ENCODE data around the gene PTPRD. TPM values are rescaled to one million over a fixed set of nuclear protein-coding genes. Genes with fewer than 3 reads are reported as not detected.
A peak's percentile ranks its signal among the peaks of the same experiment; 100 is the strongest.

The PTPRD gene
- total RNA-seq = 100 to 1,000 TPM in 1 of 2 donors, 10 to 100 TPM in 1; 19.6 to 101 TPM

GRCh38 chr9:10612641-10613398 lies at the start of gene PTPRD:
Gene PTPRD (minus strand): TSS chr9:10613002.
- Histone ChIP-seq H3K27ac (no peak within 1 kb of the TSS), H3K4me1 (ENCODE audit: control insufficient read depth in 1 of 2, low read depth in 2 of 2) (peaks cover 0 to 8% of the 10 kb centered on the region in 2 donors), H3K36me3 (no peaks in the 10 kb centered on the region), H3K4me3 (peak within 1 kb of the TSS; percentile 65), H3K27me3 (replicated peaks; ENCODE audit: insufficient read depth) (peaks cover 5% of the 10 kb centered on the region), H3K9me3 (no peaks in the 10 kb centered on the region)
- DNase-seq (ENCODE audit: low spot score) = no peak
- no peak for ATAC-seq (ENCODE audit: insufficient number of reproducible peaks, low FRiP score, low read depth)
- TF ChIP-seq, protein P1, sequence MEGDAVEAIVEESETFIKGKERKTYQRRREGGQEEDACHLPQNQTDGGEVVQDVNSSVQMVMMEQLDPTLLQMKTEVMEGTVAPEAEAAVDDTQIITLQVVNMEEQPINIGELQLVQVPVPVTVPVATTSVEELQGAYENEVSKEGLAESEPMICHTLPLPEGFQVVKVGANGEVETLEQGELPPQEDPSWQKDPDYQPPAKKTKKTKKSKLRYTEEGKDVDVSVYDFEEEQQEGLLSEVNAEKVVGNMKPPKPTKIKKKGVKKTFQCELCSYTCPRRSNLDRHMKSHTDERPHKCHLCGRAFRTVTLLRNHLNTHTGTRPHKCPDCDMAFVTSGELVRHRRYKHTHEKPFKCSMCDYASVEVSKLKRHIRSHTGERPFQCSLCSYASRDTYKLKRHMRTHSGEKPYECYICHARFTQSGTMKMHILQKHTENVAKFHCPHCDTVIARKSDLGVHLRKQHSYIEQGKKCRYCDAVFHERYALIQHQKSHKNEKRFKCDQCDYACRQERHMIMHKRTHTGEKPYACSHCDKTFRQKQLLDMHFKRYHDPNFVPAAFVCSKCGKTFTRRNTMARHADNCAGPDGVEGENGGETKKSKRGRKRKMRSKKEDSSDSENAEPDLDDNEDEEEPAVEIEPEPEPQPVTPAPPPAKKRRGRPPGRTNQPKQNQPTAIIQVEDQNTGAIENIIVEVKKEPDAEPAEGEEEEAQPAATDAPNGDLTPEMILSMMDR (IDR thresholded peaks at IDR 0.05) = no peak

DNA sequence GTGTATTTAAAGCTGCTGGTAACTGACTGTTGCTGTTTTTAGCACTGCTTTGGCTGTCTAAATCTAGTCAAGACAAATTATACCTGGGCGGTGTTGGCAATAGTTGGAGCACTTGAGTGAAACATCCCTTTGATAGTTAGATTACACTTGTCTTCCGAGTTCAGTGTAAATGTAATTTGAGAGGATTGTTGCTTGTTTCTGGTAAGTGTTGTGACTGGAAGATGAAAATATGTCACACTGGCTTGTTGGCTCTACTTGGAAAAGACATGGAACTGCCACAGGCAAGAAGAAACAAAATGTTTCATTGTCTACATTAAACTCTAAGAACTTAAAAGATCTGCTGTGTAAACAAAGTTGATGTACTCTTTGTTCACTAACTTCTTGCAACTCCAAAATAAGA lies 49.2 kb upstream of the PTPRD start:
- Histone ChIP-seq H3K4me1 (ENCODE audit: control insufficient read depth in 1 of 2, low read depth in 2 of 2) (no peaks in the 10 kb centered on the region), H3K9me3 (no peaks in the 10 kb centered on the region), H3K36me3 (no peaks in the 10 kb centered on the region), H3K27me3 (replicated peaks; ENCODE audit: insufficient read depth) (no peaks in the 10 kb centered on the region), H3K4me3 (no peak overlapping the region), H3K27ac (no peak overlapping the region)
- DNase-seq (ENCODE audit: low spot score) = no peak
- TF ChIP-seq, protein P1 (IDR thresholded peaks at IDR 0.05) = no peak
- ATAC-seq (ENCODE audit: insufficient number of reproducible peaks, low FRiP score, low read depth) = no peak

GRCh38 chr9:10661376-10661775 lies 48.6 kb upstream of the PTPRD start:
- ATAC-seq (ENCODE audit: insufficient number of reproducible peaks, low FRiP score, low read depth) = no peak

GRCh38 chr9:10651012-10651411 lies 38.2 kb upstream of the PTPRD start:
- no peaks in the 10 kb centered on the region for H3K27me3 ChIP-seq (replicated peaks; ENCODE audit: insufficient read depth)
- no peaks in the 10 kb centered on the region for H3K4me1 ChIP-seq (ENCODE audit: control insufficient read depth in 1 of 2, low read depth in 2 of 2)
- H3K9me3 ChIP-seq = peaks cover 4% of the 10 kb centered on the region
- H3K4me3 ChIP-seq = no peak overlapping the region
- DNase-seq (ENCODE audit: low spot score) = no peak
- ATAC-seq (ENCODE audit: insufficient number of reproducible peaks, low FRiP score, low read depth) = no peak
- no peaks in the 10 kb centered on the region for H3K36me3 ChIP-seq
- TF ChIP-seq, protein P1 (IDR thresholded peaks at IDR 0.05) = no peak
- H3K27ac ChIP-seq = no peak overlapping the region

More at GRCh38 chr9:10661376-10661775, 48.6 kb upstream of the PTPRD start:
- Histone ChIP-seq H3K4me1 (ENCODE audit: control insufficient read depth in 1 of 2, low read depth in 2 of 2) (no peaks in the 10 kb centered on the region), H3K27me3 (replicated peaks; ENCODE audit: insufficient read depth) (no peaks in the 10 kb centered on the region), H3K27ac (no peak overlapping the region), H3K36me3 (no peaks in the 10 kb centered on the region), H3K4me3 (no peak overlapping the region), H3K9me3 (no peaks in the 10 kb centered on the region)
- TF ChIP-seq, protein P1 (IDR thresholded peaks at IDR 0.05) = no peak
- no peak for DNase-seq (ENCODE audit: low spot score)

DNA sequence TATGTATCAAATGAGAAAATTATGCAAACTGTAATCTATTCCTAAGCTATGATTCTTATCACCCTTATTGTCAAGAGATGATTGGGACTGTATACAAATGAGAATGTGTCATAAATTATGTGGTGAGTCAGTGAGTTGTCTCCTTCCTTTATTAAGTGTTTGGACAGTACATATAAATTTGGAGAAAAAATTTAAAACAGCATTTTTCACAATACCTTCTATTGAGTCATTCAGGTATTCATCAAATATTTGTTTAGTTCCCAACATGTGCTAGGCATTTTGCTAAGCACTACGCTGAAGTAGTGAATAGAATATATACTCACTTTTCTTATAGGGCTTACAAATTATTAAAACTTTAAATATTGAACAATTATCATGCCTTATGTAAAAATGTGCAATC lies 36.3 kb upstream of the PTPRD start:
- ATAC-seq (ENCODE audit: insufficient number of reproducible peaks, low FRiP score, low read depth) = no peak
- no peaks in the 10 kb centered on the region for H3K36me3 ChIP-seq
- TF ChIP-seq, protein P1 (IDR thresholded peaks at IDR 0.05) = no peak
- H3K27ac ChIP-seq = no peak overlapping the region
- no peak overlapping the region for H3K4me3 ChIP-seq
- no peaks in the 10 kb centered on the region for H3K27me3 ChIP-seq (replicated peaks; ENCODE audit: insufficient read depth)
- peaks cover 4% of the 10 kb centered on the region for H3K9me3 ChIP-seq
- no peak for DNase-seq (ENCODE audit: low spot score)
- no peaks in the 10 kb centered on the region for H3K4me1 ChIP-seq (ENCODE audit: control insufficient read depth in 1 of 2, low read depth in 2 of 2)
